GM12891 (cell line): ENCODE measurements around the gene LGR6.

Experiments used
- POLR2A ChIP-seq: IDR thresholded peaks from 2 replicates; pipeline ENCODE4 v1.6.1; 2011; ENCODE audit warnings: low read depth, low read length, control low read depth
- POLR2AphosphoS5 ChIP-seq: IDR thresholded peaks from 2 replicates; pipeline ENCODE4 v1.6.1; 2011; ENCODE audit warnings: low read depth, low read length, control low read depth
- POU2F2 ChIP-seq: IDR thresholded peaks from 2 replicates; pipeline ENCODE4 v1.6.1; 2011; ENCODE audit warnings: low read depth, mild to moderate bottlenecking, control low read depth, low read length, moderate library complexity
- SPI1 ChIP-seq: IDR thresholded peaks from 2 replicates; pipeline ENCODE4 v1.6.1; 2011; ENCODE audit warnings: low read depth, low read length, control low read depth

GRCh38 chr1:202162047-202162417 lies 31.6 kb upstream of the LGR6 start:
- peak; percentile 32; the same call in 1 of the 2 replicates for TF ChIP-seq SPI1
- peak; percentile 28; the same call in 1 of the 2 replicates for TF ChIP-seq POU2F2
- no peak for TF ChIP-seq POLR2AphosphoS5
- no peak for TF ChIP-seq POLR2A
